ENCODE measurements around the gene FMNL1.

- TF ChIP-seq, protein P1, sequence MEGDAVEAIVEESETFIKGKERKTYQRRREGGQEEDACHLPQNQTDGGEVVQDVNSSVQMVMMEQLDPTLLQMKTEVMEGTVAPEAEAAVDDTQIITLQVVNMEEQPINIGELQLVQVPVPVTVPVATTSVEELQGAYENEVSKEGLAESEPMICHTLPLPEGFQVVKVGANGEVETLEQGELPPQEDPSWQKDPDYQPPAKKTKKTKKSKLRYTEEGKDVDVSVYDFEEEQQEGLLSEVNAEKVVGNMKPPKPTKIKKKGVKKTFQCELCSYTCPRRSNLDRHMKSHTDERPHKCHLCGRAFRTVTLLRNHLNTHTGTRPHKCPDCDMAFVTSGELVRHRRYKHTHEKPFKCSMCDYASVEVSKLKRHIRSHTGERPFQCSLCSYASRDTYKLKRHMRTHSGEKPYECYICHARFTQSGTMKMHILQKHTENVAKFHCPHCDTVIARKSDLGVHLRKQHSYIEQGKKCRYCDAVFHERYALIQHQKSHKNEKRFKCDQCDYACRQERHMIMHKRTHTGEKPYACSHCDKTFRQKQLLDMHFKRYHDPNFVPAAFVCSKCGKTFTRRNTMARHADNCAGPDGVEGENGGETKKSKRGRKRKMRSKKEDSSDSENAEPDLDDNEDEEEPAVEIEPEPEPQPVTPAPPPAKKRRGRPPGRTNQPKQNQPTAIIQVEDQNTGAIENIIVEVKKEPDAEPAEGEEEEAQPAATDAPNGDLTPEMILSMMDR (IDR thresholded peaks at IDR 0.05): no peak
- TF ChIP-seq EP300 (IDR thresholded peaks at IDR 0.05): no peak
Measured at GRCh38 chr17:45279898-45280297, 58.2 kb downstream of the FMNL1 start.
